Endothelial cell (in vitro differentiated cells): ENCODE data around the gene NFKB1. TPM values are rescaled to one million over a fixed set of nuclear protein-coding genes. Genes with fewer than 3 reads are reported as not detected.

Source experiments
- DNase-seq: peaks from one replicate; pipeline ENCODE4 v3.0.0; 2021; ENCODE audit warnings: low spot score
- H3K27ac Mint-ChIP-seq: one replicate; pipeline ENCODE4 v1.8.0; 2021; ENCODE audit warnings: mixed read lengths, inconsistent platforms; ENCODE audit not compliant: unreplicated experiment
- H3K27me3 Mint-ChIP-seq: one replicate; pipeline ENCODE4 v1.8.0; 2021; ENCODE audit warnings: mild to moderate bottlenecking, moderate library complexity, mixed read lengths, inconsistent platforms; ENCODE audit not compliant: unreplicated experiment
- H3K36me3 Mint-ChIP-seq: one replicate; pipeline ENCODE4 v1.8.0; 2021; ENCODE audit warnings: mild to moderate bottlenecking, low read depth, mixed read lengths, inconsistent platforms; ENCODE audit not compliant: unreplicated experiment
- H3K4me1 Mint-ChIP-seq: one replicate; pipeline ENCODE4 v1.8.0; 2021; ENCODE audit warnings: mild to moderate bottlenecking, mixed read lengths, inconsistent platforms; ENCODE audit not compliant: unreplicated experiment
- H3K4me3 Mint-ChIP-seq: one replicate; pipeline ENCODE4 v1.8.0; 2021; ENCODE audit warnings: mild to moderate bottlenecking, mixed read lengths, inconsistent platforms; ENCODE audit not compliant: unreplicated experiment
- H3K9me3 Mint-ChIP-seq: one replicate; pipeline ENCODE4 v1.8.0; 2021; ENCODE audit warnings: mixed read lengths, inconsistent platforms; ENCODE audit not compliant: unreplicated experiment
- total RNA-seq: library from RNA; stranded (reverse); fragmentation: NEBNext Ultra II Directional; extraction: Animal tissue kit (Norgen Biotek cat#: 25700); gene quantifications from one replicate; pipeline ENCODE4 v1.2.1, GENCODE V29; 2021; ENCODE audit not compliant: unreplicated experiment
- TF ChIP-seq, protein P1 (sequence below): fragments of 200-600 bp; sonication (generic); IDR thresholded peaks from one replicate; pipeline ENCODE4 v1.5.0; 2021; ENCODE audit warnings: antibody characterized with exemption; ENCODE audit not compliant: unreplicated experiment

Gene NFKB1
- total RNA-seq, 1 donor from 2014 or later = 26.0 TPM

DNA sequence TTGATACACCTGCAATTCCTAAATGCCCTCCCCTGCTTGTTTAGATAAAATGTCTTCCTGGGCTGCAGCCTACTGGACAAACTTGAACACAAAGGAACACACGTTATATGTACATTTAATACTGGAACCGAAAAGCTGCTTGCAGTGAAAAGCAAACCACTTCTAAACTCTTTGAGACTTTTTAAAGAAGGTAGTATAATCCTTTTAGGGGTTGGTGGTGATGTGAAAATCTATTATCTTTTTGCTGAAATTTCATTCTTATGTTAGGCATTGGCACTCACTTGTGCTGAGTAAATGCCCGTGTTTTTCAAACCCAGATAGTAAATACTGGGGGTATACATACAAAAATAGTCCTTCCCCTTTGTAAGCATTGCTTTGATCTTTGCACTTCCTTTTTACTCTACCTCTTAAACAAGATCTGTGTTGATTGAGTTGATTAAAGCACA lies 2.2 kb downstream of the NFKB1 start:
- DNase-seq = no peak
- H3K27ac Mint-ChIP-seq = no peak overlapping the region
- TF ChIP-seq, protein P1, sequence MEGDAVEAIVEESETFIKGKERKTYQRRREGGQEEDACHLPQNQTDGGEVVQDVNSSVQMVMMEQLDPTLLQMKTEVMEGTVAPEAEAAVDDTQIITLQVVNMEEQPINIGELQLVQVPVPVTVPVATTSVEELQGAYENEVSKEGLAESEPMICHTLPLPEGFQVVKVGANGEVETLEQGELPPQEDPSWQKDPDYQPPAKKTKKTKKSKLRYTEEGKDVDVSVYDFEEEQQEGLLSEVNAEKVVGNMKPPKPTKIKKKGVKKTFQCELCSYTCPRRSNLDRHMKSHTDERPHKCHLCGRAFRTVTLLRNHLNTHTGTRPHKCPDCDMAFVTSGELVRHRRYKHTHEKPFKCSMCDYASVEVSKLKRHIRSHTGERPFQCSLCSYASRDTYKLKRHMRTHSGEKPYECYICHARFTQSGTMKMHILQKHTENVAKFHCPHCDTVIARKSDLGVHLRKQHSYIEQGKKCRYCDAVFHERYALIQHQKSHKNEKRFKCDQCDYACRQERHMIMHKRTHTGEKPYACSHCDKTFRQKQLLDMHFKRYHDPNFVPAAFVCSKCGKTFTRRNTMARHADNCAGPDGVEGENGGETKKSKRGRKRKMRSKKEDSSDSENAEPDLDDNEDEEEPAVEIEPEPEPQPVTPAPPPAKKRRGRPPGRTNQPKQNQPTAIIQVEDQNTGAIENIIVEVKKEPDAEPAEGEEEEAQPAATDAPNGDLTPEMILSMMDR = no peak
- peaks cover 5% of the 10 kb centered on the region for H3K36me3 Mint-ChIP-seq
- peaks cover 21% of the 10 kb centered on the region for H3K4me1 Mint-ChIP-seq
- H3K4me3 Mint-ChIP-seq = peak overlapping the region; percentile 75
- H3K27me3 Mint-ChIP-seq = peaks cover 6% of the 10 kb centered on the region
- no peaks in the 10 kb centered on the region for H3K9me3 Mint-ChIP-seq

DNA sequence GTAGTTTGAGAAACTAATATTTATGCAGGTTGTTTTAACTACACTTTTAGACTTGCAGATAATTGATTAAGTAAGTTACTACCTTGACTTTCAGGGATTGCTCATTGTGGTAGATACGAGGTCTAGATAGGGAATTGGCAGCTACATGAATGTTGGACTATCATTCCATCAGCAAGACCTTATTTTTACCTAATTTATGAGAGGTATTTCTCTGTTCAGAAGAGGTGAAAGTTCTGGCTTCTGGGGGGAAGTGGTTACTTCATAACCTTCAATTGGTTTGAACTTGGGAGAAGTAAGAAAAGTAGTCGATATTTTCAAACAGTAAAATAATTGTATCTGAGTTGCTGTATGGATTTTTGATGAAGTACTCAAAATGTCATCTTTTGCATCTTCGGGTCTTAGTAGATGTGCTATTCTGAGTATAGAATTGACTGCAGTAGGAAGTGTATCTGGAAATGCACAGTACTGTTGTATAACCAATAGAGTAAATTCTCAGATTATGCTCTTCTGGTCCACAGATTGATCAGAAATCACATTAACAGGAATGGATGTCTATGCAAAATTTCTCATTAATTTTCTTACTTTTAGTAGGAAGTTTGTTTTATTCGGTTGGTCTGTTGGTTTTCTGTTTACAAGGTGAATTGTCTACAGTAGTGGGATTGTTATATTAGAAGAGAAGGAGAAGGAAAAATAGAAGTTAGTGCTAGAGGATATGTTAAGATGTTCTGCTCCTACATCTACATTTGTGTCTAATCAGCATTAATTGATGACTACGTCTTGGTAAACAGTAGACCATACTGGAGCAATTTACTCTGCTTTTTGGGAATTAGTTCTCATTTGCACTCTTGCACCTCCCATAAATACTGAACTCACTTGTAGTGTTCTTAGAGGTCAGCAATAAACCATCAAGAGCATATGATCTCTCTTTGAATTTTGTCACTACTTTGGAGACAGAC lies 3.0 kb downstream of the NFKB1 start:
- H3K27ac Mint-ChIP-seq = peak overlapping the region; percentile 4
- H3K4me3 Mint-ChIP-seq = peak overlapping the region; percentile 75
- H3K4me1 Mint-ChIP-seq = peaks cover 21% of the 10 kb centered on the region
- H3K9me3 Mint-ChIP-seq = no peaks in the 10 kb centered on the region
- H3K36me3 Mint-ChIP-seq = peaks cover 5% of the 10 kb centered on the region
- DNase-seq = no peak
- TF ChIP-seq, protein P1 = no peak
- H3K27me3 Mint-ChIP-seq = peaks cover 6% of the 10 kb centered on the region

DNA sequence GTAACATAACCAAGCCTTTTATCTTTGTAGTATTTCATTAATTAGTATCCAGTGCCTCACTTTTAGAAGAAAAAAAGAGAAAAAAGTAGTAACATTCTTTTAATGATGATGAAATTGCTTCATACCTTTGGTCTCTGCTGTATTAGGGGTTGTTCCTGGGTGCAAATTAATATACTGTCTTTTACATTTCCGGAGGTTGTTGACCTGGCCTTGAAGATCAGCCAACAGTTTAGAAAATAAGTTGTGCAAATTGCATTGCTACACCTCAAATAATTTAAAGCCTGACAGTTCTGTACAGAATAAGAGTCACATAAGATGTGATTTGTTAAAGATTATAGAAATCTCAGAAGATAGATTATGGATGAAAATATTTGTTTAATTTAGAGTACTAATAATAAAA lies 3.8 kb downstream of the NFKB1 start:
- Mint-ChIP-seq H3K9me3 (no peaks in the 10 kb centered on the region), H3K36me3 (peaks cover 5% of the 10 kb centered on the region), H3K4me3 (no peak overlapping the region), H3K27me3 (peaks cover 6% of the 10 kb centered on the region), H3K27ac (no peak overlapping the region), H3K4me1 (peaks cover 21% of the 10 kb centered on the region)
- TF ChIP-seq, protein P1 = no peak
- no peak for DNase-seq

DNA sequence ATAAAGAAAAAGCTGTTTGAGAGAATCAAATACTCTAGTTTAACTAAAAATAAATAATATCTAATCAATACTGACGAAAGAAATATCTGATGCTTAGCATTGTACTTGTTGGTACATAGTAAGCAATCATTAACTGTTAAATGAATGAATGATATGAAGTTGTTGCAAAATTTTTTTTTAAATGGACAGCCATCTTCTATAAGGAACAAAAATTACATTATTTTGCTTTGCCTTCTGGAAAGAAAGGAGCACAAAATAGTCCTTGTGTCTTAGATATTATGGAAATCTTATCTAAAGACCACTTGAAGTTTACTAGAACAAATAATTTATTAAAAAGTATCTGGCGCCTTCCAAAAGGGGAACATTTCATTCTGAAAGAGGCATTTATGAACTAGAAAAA lies 4.5 kb downstream of the NFKB1 start:
- H3K4me1 Mint-ChIP-seq = peaks cover 21% of the 10 kb centered on the region
- H3K36me3 Mint-ChIP-seq = peaks cover 5% of the 10 kb centered on the region
- H3K27ac Mint-ChIP-seq = no peak overlapping the region
- H3K9me3 Mint-ChIP-seq = no peaks in the 10 kb centered on the region
- TF ChIP-seq, protein P1 = no peak
- H3K4me3 Mint-ChIP-seq = no peak overlapping the region
- peaks cover 4% of the 10 kb centered on the region for H3K27me3 Mint-ChIP-seq
- DNase-seq = no peak

DNA sequence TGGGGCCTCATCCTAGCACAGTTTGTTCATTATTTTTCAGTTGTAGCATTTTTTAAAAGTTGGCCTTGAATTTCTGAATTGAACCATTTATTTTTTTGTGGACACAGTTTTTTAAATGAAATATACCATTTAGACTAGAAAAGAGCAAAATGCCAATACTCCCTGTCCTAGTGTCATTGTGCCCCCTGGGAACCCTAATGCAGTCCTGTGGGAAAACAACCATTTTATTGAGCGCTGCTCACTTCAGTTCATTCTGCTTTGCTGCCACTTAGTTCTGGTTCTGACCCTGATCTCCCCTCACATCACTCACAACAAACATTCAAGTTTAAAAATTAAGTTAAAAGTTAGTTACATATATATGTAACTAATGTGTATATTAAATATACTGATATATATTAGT lies 5.4 kb downstream of the NFKB1 start:
- no peak for DNase-seq
- Mint-ChIP-seq H3K27me3 (peaks cover 4% of the 10 kb centered on the region), H3K4me1 (peaks cover 21% of the 10 kb centered on the region), H3K27ac (no peak overlapping the region), H3K4me3 (no peak overlapping the region), H3K9me3 (no peaks in the 10 kb centered on the region), H3K36me3 (peaks cover 5% of the 10 kb centered on the region)
- TF ChIP-seq, protein P1 = no peak
